Measurements from ENCODE around the gene C11orf16. TPM values are rescaled to one million over a fixed set of nuclear protein-coding genes. Genes with fewer than 3 reads are reported as not detected.
A peak's percentile ranks its signal among the peaks of the same experiment; 100 is the strongest.

C11orf16 gene
- total RNA-seq, 1 donor = not detected

- H3K4me3 ChIP-seq (ENCODE audit: low read depth, low read length) = no peak overlapping the region
These were observed 2.2 kb upstream of the C11orf16 start for GRCh38 chr11:8934742-8935488.

DNA sequence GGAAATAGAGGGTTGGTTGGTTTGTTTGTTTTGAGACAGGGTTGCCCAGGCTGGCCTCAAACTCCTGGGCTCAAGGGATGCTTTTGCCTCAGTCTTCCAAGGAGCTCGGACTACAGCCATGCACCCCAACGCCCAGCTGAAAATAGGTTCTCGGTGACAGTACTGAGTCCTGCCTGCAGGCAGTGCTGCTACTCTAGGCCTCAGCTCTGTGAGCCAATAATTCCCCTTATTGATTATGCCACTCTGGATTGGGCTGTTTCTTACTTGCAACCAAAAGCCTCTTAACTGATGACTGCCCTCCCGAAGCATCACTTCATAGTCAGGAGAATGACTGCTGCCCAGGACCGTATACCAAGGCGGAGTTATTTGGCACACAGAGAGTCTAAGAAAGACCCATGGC, 1.2 kb upstream of the C11orf16 start:
- TF ChIP-seq, protein P1, sequence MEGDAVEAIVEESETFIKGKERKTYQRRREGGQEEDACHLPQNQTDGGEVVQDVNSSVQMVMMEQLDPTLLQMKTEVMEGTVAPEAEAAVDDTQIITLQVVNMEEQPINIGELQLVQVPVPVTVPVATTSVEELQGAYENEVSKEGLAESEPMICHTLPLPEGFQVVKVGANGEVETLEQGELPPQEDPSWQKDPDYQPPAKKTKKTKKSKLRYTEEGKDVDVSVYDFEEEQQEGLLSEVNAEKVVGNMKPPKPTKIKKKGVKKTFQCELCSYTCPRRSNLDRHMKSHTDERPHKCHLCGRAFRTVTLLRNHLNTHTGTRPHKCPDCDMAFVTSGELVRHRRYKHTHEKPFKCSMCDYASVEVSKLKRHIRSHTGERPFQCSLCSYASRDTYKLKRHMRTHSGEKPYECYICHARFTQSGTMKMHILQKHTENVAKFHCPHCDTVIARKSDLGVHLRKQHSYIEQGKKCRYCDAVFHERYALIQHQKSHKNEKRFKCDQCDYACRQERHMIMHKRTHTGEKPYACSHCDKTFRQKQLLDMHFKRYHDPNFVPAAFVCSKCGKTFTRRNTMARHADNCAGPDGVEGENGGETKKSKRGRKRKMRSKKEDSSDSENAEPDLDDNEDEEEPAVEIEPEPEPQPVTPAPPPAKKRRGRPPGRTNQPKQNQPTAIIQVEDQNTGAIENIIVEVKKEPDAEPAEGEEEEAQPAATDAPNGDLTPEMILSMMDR (IDR thresholded peaks at IDR 0.05; ENCODE audit: insufficient read depth, low read length) = peak; percentile 16
- H3K4me3 ChIP-seq (ENCODE audit: low read depth, low read length) = no peak overlapping the region
- no peak for DNase-seq (ENCODE audit: low read depth)

More at GRCh38 chr11:8934742-8935488, 2.2 kb upstream of the C11orf16 start:
- TF ChIP-seq, protein P1 (IDR thresholded peaks at IDR 0.05; ENCODE audit: insufficient read depth, low read length) = no peak
- peak; percentile 86 for DNase-seq (ENCODE audit: low read depth)

DNA sequence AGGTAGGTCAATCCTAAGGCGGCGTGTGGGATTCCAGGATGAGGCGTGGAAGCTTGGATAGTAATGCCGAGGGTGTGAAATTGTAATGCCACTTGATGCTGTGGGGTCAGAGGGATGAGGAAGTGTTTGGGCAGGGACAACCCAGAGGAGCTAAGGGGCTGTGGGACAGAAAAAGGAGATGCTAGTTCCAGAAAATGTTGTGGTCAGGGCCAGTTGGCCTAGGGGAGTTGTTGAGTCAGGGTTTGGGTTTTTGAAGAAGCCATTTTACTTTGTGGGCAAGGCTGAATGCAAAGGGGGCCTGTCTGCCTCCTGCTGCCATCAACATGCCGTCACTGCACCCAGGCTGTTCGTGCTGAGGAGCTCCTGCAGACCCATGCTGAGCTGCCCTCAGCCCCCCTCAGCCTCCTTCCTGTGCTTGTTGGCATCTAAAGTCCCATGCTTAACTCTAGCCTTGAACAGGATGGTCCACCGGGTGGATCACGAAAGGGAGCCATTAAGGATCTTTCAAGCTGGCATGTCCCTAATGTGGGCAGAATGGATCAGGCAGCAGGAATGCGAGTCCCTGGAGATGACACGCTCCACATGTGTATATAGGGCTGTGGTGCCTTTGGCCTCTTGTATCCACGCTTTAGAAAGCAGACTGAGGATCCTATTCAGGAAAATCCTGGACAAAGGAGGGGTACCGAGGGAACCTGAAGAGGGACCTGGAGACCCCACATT, 2.1 kb downstream of the C11orf16 start:
- no peak for DNase-seq (ENCODE audit: low read depth)
- TF ChIP-seq, protein P1 (IDR thresholded peaks at IDR 0.05; ENCODE audit: insufficient read depth, low read length) = no peak
- no peak overlapping the region for H3K4me3 ChIP-seq (ENCODE audit: low read depth, low read length)

DNA sequence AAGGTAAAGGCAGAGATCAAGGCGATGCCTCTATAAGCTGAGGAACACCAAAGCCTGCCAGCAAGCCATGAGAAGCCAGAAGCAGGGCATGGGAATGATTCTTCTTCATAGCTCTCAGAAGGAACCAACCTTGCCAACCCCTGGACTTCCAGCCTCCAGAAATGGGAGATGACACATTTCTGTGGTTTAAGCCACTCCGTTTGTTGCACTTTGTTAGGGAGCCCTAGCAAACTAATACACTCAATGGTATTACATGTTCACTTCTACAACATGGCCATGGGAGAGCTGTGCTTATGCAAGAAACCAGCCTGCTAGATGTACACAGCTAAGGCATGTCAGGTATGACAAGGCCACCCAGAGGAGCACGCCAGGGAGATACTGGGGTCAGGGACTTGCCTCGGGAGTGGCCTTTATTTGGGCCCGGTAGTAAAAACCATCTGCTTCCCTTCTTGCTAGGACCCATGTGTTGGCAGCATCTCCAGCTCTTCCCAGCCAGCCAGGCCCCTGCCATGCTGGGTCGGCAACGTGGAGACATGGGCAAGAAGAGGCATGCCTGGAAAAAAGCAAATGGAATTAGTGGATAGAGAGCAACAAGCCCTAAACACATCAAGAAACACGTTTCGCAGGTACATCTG, 3.6 kb downstream of the C11orf16 start:
- H3K4me3 ChIP-seq (ENCODE audit: low read depth, low read length) = no peak overlapping the region
- TF ChIP-seq, protein P1 (IDR thresholded peaks at IDR 0.05; ENCODE audit: insufficient read depth, low read length) = no peak
- DNase-seq (ENCODE audit: low read depth) = no peak

- no peak overlapping the region for H3K4me3 ChIP-seq (ENCODE audit: low read depth, low read length)
- TF ChIP-seq, protein P1 (IDR thresholded peaks at IDR 0.05; ENCODE audit: insufficient read depth, low read length) = no peak
- no peak for DNase-seq (ENCODE audit: low read depth)
These were observed 4.5 kb downstream of the C11orf16 start for GRCh38 chr11:8928205-8928604.

DNA sequence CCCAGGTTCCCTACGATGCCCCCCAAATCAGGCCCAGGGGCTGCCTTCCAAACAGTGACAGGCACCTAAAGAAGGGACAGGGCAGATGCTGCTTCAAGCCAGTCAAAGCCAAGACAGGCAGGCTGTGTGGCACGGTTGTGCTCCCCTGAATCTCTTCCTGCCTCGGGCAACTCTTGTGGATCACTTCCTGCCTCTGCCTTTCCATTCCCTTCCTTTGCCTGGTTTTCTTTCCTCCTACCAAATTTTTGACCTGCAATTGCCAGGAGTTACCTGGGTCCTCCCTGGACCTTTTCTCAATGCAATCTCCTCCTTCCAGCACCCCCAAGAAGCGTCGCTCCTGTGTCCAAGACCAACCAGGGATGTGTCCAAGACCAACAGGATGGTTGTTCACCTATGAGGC, 5.5 kb downstream of the C11orf16 start:
- TF ChIP-seq, protein P1 (IDR thresholded peaks at IDR 0.05; ENCODE audit: insufficient read depth, low read length) = no peak
- H3K4me3 ChIP-seq (ENCODE audit: low read depth, low read length) = no peak overlapping the region
- no peak for DNase-seq (ENCODE audit: low read depth)
